GM10266 (cell line): ENCODE measurements around the gene OR51G2.

Experiments used
- DNase-seq: peaks from one replicate; pipeline ENCODE4 v3.0.0; 2012; ENCODE audit errors: extremely low spot score
- CTCF ChIP-seq: IDR thresholded peaks from 2 replicates; pipeline ENCODE4 v1.5.1; 2012; ENCODE audit warnings: mild to moderate bottlenecking, low read depth; ENCODE audit not compliant: control insufficient read depth, insufficient read depth; ENCODE audit errors: missing control alignments

The OR51G2 gene

DNA sequence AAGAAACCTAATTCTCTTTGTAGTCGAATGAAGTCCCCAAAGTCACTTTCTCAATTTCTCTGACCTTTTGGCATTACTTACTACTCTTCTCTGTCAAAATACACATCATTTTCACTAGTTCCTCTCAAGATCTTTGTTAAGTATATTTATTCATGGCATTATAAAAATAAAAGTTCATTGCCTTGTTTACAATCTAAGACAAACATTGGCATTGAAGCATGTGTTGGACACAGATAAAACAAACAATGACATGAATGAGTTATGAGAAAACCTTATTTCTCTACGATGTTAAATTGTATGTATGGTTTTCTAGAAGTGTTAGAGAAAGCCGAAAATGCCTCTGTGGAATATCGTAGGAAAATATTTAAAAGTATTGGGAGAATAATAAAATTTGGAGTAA, 13.6 kb upstream of the OR51G2 start:
- DNase-seq: no peak
- TF ChIP-seq CTCF: no peak

- no peak for TF ChIP-seq CTCF
- no peak for DNase-seq
These were observed 7.5 kb upstream of the OR51G2 start for GRCh38 chr11:4926608-4927007.

GRCh38 chr11:4924239-4924638, 5.1 kb upstream of the OR51G2 start, which contains the start of gene OR51G1:
Gene OR51G1 (minus strand): TSS chr11:4924339. CDS start chr11:4924339, 0 bp downstream.
- DNase-seq: no peak
- no peak for TF ChIP-seq CTCF

DNA sequence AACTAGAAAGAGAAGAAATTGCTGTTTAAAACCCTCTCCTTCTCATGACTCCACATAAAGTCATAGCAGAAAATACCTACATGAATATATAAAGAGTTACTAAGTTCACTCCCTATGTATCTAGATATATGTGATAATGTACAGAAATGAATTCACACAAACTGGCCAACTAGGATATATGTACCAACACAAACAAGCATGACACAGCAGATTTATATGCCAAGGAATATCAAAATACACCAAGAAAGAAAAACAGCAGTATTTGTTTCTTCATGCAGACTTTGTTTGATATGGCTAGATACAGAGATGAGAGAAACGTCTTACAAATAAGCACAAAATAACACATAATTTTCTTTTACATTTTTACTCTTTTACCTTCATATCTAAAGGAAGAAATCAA, 3.2 kb upstream of the OR51G2 start:
- TF ChIP-seq CTCF: no peak
- DNase-seq: no peak

DNA sequence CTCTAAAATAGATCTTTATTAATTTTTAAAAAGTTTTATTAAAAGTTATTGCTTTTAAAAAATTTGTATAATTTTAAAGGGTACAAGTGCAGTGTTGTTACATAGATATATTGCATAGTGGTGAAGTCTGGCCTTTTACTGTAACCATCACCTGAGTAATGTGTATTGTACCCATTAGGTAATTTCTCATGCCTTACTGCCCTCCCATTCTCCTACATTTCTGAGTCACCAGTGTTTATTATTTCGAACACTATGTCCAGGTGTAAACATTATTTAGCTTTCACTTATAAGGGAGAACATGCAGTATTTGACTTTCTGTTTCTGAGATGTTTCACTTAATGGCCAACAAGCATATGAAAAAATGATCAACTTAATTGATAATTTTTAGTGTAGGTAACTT, 2.6 kb upstream of the OR51G2 start:
- DNase-seq: no peak
- TF ChIP-seq CTCF: no peak

DNA sequence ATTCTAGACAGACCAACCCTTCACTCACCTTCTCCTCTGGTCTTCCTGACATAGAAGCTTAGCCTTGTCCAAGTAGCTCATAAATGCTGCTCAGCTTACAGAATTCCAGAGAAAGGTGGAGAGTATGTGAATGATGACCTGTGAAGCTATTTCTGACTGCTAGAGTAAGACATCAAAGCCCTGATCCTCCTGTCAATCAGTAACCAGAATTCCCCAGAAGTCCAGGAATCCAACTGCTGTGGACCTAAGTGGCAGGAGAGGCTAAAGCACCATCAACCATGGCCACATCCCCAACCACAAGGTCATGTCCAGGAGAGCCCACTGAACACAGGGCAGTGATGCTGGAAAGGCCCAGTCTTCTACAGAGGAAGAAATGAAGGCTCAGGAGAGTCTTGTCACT, 2.6 kb downstream of the OR51G2 start:
- no peak for TF ChIP-seq CTCF
- no peak for DNase-seq

- no peak for TF ChIP-seq CTCF
These were observed 15.7 kb downstream of the OR51G2 start, which contains the start of gene OR51A7 for GRCh38 chr11:4903484-4903883. Gene OR51A7 (plus strand): TSS chr11:4903783. CDS start chr11:4907370, 3,587 bp downstream.

More at GRCh38 chr11:4903484-4903883, 15.7 kb downstream of the OR51G2 start, which contains the start of gene OR51A7:
- DNase-seq: no peak
